BLaER1 (cell line): Measurements from ENCODE around the gene ATXN7L1.

Experiments used
- H3K27ac ChIP-seq: shearing (Covaris generic); formaldehyde crosslinking; 2 replicates; pipeline ENCODE4 v1.8.1; 2022
- H3K27me3 ChIP-seq: shearing (Covaris generic); formaldehyde crosslinking; 2 replicates; pipeline ENCODE4 v1.8.1; 2022
- H3K36me3 ChIP-seq: shearing (Covaris generic); formaldehyde crosslinking; 2 replicates; pipeline ENCODE4 v1.8.1; 2022
- H3K4me1 ChIP-seq: shearing (Covaris generic); formaldehyde crosslinking; 2 replicates; pipeline ENCODE4 v1.8.1; 2022
- H3K4me2 ChIP-seq: shearing (Covaris generic); formaldehyde crosslinking; 2 replicates; pipeline ENCODE4 v1.8.1; 2022
- H3K4me3 ChIP-seq: shearing (Covaris generic); formaldehyde crosslinking; 2 replicates; pipeline ENCODE4 v1.8.1; 2022
- H3K9ac ChIP-seq: shearing (Covaris generic); formaldehyde crosslinking; 2 replicates; pipeline ENCODE4 v1.8.1; 2022
- H3K9me3 ChIP-seq: shearing (Covaris generic); formaldehyde crosslinking; 2 replicates; pipeline ENCODE4 v1.8.1; 2022
- H4K20me1 ChIP-seq: shearing (Covaris generic); formaldehyde crosslinking; 2 replicates; pipeline ENCODE4 v1.8.1; 2022
- Cebpa-rat ChIP-seq: shearing (Covaris generic); IDR thresholded peaks from 2 replicates; pipeline ENCODE4 v1.8.1; 2022

The ATXN7L1 gene

DNA sequence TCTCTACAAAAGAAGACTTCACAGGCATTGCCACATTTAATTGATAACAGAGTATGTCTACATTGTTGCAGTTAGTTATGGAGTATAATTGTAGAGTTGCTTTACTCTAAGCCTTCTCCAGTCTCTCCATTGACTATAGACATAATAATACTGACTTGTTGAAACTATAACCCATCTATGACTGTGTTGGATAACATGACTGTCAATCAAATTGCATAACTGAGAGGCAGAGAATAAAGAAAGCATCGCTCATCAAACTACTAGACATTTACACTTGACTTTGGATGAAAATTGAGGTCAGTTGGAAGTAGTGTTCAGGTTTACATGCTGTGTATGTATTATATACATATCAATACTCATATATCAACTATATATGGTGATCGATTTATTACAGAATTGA, 3.4 kb upstream of the ATXN7L1 start:
- Histone ChIP-seq H3K27me3 (peaks cover 28% of the 10 kb centered on the region), H3K27ac (no peak overlapping the region), H3K36me3 (no peaks in the 10 kb centered on the region), H3K9me3 (0 out of 2 replicates have a peak, but pooled peaks cover 3% of the 10 kb centered on the region), H3K4me2 (no peak overlapping the region), H4K20me1 (no peaks in the 10 kb centered on the region), H3K9ac (no peak overlapping the region), H3K4me3 (no peak overlapping the region), H3K4me1 (peaks cover 27% of the 10 kb centered on the region)
- TF ChIP-seq Cebpa-rat, result no peak

DNA sequence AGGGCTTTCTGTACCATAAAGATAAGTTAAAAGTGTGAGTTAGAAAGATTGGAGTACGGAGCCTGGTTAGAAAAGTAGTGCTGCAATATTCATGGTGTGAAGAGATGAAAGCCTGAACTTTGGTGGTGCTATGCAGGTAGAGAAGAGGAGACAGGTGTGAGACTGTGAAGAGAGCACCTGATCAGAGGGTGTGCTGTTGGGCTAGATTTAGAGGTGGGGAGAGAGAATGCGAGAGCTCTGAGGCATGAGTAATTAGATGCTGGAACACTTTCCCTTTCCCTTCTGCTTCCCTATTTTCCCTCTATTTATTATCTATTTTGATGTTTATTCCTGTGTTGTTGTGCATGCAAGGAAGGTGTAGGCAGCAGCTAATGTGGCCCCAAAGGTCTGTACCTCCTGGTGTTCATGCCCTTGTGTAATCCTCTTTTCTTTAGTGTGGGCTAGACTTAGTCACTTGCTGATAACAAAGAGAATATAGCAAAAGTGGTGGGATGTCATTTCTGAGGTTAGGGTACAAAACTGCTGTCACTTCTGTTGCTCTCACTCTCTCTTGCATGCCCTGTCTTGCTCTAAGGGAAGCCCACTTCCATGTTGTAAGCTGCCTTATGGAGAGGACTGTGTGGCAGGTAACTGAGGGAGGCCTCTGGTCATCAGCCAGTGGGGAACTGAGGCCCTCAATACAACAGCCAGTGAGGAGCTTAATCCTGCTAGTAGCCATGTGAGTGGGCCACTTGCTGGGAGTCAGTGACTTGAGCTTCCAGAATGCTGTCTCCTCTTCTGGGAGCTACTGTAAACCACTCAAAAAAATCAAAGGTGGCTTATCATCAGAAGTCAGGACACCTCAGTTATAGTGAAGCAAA, 2.6 kb upstream of the ATXN7L1 start:
- Histone ChIP-seq H4K20me1 (no peaks in the 10 kb centered on the region), H3K4me3 (no peak overlapping the region), H3K36me3 (no peaks in the 10 kb centered on the region), H3K27me3 (peaks cover 28% of the 10 kb centered on the region), H3K27ac (no peak overlapping the region), H3K4me1 (peaks cover 27% of the 10 kb centered on the region), H3K4me2 (no peak overlapping the region), H3K9me3 (0 out of 2 replicates have a peak, but pooled peaks cover 3% of the 10 kb centered on the region), H3K9ac (no peak overlapping the region)
- TF ChIP-seq Cebpa-rat, result no peak

DNA sequence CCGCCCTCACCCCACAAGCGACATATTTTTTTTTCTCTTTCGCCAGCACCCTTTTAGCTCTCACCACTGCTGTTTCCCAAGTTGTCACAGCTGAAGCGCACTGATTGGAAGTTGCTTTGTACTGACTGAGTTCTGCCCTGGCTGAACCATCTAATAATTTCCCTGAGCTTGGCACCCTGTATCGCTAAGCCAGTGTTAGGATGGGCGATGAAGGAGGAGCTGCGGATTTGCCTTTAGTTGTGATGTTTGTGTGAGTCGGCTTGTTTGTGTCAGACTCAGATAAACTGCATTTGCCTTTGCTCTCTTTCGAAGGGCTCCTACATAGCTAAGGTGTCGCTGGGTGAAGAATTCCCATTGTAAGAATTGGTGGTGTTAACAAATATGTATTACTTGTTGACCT, 1.3 kb upstream of the ATXN7L1 start:
- H3K27me3 ChIP-seq, result peaks cover 28% of the 10 kb centered on the region
- TF ChIP-seq Cebpa-rat, result no peak
- H3K4me3 ChIP-seq, result no peak overlapping the region
- H3K4me2 ChIP-seq, result peak overlapping the region; percentile 97
- H3K4me1 ChIP-seq, result peaks cover 27% of the 10 kb centered on the region
- H3K9ac ChIP-seq, result no peak overlapping the region
- no peak overlapping the region for H3K27ac ChIP-seq
- H3K36me3 ChIP-seq, result no peaks in the 10 kb centered on the region
- no peaks in the 10 kb centered on the region for H3K9me3 ChIP-seq
- no peaks in the 10 kb centered on the region for H4K20me1 ChIP-seq

DNA sequence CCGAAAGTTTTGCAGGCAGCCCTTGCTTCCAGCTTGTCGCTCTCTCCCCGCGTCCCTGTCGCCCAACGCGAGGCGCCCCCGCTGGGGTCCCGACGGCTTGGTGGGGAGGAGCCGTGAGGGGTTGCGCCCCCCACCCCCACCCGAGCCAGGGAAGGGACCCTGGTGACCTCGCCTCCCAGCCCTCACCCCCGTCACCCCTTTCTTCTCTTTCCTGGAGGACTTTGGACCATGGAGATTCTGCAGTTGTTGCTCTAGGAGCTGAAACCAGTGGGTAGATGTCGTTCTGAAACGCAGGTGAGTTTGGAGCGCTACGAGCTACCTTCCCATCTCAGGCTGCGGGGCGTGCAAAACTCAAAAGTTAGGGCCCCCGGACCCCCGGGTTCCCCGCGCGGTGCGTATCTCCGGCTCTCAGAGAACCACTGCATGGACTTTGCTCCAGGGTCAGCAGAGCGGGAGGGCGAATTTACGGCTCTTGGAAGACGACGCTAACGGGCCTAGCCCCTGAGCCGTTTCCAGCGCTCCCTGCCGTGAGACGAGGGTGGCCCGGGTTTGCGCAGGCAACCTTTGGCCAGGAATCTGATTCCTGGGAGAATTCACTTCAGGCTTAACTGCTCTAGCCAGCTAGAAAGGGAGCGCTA, 684 bp upstream of the ATXN7L1 start:
- TF ChIP-seq Cebpa-rat, result no peak
- Histone ChIP-seq H3K27me3 (peaks cover 28% of the 10 kb centered on the region), H4K20me1 (no peaks in the 10 kb centered on the region), H3K4me2 (peak overlapping the region; percentile 97), H3K9ac (peak overlapping the region; percentile 67), H3K36me3 (no peaks in the 10 kb centered on the region), H3K27ac (no peak overlapping the region), H3K4me1 (peaks cover 27% of the 10 kb centered on the region), H3K9me3 (no peaks in the 10 kb centered on the region), H3K4me3 (peak overlapping the region; percentile 71)

DNA sequence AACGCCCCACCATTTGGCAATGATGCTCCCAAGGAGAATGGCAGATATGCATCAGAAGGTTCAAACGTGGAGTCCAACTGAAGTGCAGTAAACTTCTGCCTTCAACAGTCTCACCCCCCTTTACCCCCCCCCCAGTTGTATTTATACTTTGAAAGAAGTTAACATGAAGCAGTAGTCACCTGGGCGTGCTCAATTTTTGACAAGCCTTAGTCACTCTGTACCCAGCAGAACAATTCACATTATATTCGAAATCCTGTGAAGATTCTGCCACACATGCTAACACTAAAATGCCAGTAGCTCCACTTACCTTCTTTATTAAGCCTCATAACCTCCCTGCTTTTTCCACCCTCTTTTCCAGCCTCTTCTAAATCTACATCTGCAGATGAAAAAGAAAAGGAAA, 894 bp downstream of the ATXN7L1 start:
- Histone ChIP-seq H3K36me3 (no peaks in the 10 kb centered on the region), H3K4me1 (peaks cover 27% of the 10 kb centered on the region), H3K9ac (peak overlapping the region; percentile 80), H3K9me3 (no peaks in the 10 kb centered on the region), H4K20me1 (no peaks in the 10 kb centered on the region), H3K4me3 (peak overlapping the region; percentile 71), H3K27ac (no peak overlapping the region), H3K4me2 (peak overlapping the region; percentile 96), H3K27me3 (peaks cover 28% of the 10 kb centered on the region)
- TF ChIP-seq Cebpa-rat, result no peak

DNA sequence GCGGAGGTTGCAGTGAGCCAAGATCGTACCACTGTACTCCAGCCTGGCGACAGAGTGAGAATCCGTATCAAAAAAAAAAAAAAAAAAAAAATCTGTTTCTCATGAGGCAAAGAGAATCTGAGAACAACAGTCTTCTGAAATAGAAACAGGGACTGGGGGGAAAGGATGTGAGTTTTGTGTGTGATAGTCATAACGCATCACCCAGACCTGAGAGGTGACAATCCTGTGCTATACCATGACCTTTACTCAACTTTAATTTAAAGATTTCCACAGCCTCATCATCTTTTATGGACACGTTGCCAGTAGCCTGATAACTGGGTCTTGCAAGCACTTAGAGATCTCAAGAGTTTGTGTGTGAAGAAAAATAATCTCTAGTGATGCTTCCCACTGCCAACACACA, 2.3 kb downstream of the ATXN7L1 start:
- Histone ChIP-seq H3K4me2 (no peak overlapping the region), H3K9ac (no peak overlapping the region), H3K9me3 (0 out of 2 replicates have a peak, but pooled peaks cover under 1% of the 10 kb centered on the region), H3K36me3 (no peaks in the 10 kb centered on the region; the same call in 1 of the 2 replicates), H3K4me3 (no peak overlapping the region), H3K4me1 (peaks cover 27% of the 10 kb centered on the region), H4K20me1 (no peaks in the 10 kb centered on the region), H3K27me3 (peaks cover 25% of the 10 kb centered on the region), H3K27ac (no peak overlapping the region)
- TF ChIP-seq Cebpa-rat, result no peak

DNA sequence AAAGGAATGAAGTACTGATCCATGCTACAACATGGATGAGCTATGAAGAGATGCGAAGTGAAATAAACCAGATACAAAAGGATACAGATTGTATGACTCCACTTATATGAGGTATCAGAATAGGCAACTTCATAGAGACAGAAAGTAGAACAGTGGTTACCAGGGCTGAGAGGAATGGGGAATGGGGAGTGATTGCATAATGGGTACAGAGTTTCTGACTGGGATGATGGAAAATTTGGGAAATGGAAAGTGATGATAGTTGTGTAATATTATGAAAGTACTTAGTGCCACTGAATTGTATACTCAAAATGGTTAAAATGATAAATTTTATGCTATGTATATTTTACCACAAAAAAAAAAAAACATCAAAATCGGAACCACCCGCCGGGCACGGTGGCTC, 3.9 kb downstream of the ATXN7L1 start:
- no peak overlapping the region for H3K9ac ChIP-seq
- H3K4me2 ChIP-seq, result no peak overlapping the region
- no peak for TF ChIP-seq Cebpa-rat
- peaks cover 9% of the 10 kb centered on the region for H3K27me3 ChIP-seq
- peaks cover 5% of the 10 kb centered on the region; the same call in 1 of the 2 replicates for H3K9me3 ChIP-seq
- peaks cover 27% of the 10 kb centered on the region for H3K4me1 ChIP-seq
- no peak overlapping the region for H3K27ac ChIP-seq
- H3K36me3 ChIP-seq, result no peaks in the 10 kb centered on the region; the same call in 1 of the 2 replicates
- H3K4me3 ChIP-seq, result no peak overlapping the region
- no peaks in the 10 kb centered on the region for H4K20me1 ChIP-seq

DNA sequence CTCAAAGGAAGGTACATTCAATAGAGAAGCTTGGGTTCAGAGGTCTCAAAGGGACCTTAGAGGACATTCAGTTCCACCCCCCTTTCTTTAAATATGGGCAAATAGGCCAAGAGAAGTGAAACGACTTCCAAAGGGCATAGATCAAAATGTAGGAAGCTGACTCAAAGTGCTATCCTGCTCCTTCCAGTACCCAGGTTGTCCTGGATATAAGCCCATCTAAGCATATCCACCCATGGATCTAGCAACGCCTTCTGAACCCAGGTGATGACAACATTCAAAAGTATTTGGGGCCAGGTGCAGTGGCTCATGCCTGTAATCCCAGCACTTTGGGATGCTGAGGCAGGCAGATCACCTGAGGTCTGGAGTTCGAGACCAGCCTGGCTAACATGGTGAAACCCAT, 5.3 kb downstream of the ATXN7L1 start:
- Histone ChIP-seq H3K27me3 (no peaks in the 10 kb centered on the region), H3K36me3 (no peaks in the 10 kb centered on the region; the same call in 1 of the 2 replicates), H4K20me1 (no peaks in the 10 kb centered on the region), H3K4me2 (no peak overlapping the region), H3K9ac (no peak overlapping the region), H3K27ac (no peak overlapping the region), H3K4me1 (peaks cover 30% of the 10 kb centered on the region), H3K9me3 (peaks cover 5% of the 10 kb centered on the region; the same call in 1 of the 2 replicates), H3K4me3 (no peak overlapping the region)
- no peak for TF ChIP-seq Cebpa-rat

DNA sequence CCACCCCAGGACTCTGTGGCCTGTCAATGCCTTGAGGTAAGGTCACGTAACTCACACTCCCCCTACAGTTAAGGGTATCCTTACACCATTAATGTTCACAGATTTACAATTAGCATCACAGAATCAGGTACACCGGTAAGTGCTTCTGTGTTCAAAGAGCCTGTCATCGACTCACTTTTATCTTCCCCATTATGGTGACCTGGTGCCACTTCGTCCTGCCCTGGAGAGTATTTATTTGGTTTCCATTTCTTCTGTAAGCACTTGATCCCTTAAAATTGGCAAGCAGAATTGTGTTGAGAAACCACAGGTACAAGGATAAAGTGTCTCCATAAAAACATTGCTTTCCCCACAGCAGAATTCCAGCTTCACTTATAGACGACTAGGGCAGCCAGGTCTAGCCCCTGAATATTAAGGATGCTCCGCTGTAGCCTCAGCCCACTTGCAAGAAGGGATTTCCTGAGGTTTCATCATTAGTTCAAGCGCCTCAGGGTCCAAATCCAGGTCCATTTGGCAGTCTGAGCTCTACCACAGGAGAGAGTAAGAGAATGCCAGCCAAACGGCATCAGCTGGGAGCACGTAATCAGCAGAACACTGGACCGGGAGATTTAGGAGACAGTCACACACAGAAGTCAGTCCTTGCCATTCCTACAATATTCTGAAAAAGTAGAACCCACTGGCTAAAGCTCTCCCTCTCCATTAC, 10.1 kb downstream of the ATXN7L1 start:
- TF ChIP-seq Cebpa-rat, result no peak
- H3K4me1 ChIP-seq, result peaks cover 17% of the 10 kb centered on the region
- no peak overlapping the region for H3K4me2 ChIP-seq
- no peaks in the 10 kb centered on the region for H4K20me1 ChIP-seq
- H3K27me3 ChIP-seq, result no peaks in the 10 kb centered on the region
- H3K9ac ChIP-seq, result no peak overlapping the region
- peaks cover 5% of the 10 kb centered on the region; the same call in 1 of the 2 replicates for H3K9me3 ChIP-seq
- H3K27ac ChIP-seq, result no peak overlapping the region
- H3K36me3 ChIP-seq, result no peaks in the 10 kb centered on the region; the same call in 1 of the 2 replicates
- no peak overlapping the region for H3K4me3 ChIP-seq

DNA sequence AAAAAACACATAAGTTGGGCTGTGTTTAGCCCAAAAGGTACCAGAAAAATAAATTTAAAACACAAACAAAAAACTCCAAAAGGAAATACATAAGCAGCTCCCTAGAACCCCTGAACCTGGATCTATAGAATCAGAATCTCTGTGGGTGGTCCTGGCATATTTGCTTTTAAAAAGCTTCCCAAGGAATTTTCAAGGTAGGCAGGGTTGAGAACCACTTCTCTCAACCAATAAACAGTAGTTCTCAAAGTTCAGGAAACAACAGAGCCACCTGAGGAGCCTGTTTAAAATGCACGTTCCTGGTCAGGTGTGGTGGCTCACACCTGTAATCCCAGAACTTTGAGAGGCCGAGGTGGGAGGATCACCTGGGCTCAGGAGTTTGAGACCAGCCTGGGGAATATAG, 12.5 kb downstream of the ATXN7L1 start:
- H3K36me3 ChIP-seq, result no peaks in the 10 kb centered on the region
- no peaks in the 10 kb centered on the region for H3K27me3 ChIP-seq
- no peak overlapping the region for H3K27ac ChIP-seq

More for the DNA sequence above, 12.5 kb downstream of the ATXN7L1 start:
- no peaks in the 10 kb centered on the region for H4K20me1 ChIP-seq
- H3K4me3 ChIP-seq, result no peak overlapping the region
- no peak for TF ChIP-seq Cebpa-rat
- H3K9ac ChIP-seq, result no peak overlapping the region
- H3K4me1 ChIP-seq, result peaks cover 17% of the 10 kb centered on the region
- peaks cover 2% of the 10 kb centered on the region; the same call in 1 of the 2 replicates for H3K9me3 ChIP-seq
- no peak overlapping the region for H3K4me2 ChIP-seq
